Smooth muscle cell (in vitro differentiated cells): ENCODE results near the gene TRMU. TPM values are rescaled to one million over a fixed set of nuclear protein-coding genes. Genes with fewer than 3 reads are reported as not detected.

Experiments
- DNase-seq: peaks from one replicate; lab custom pipeline; 2025; ENCODE audit not compliant: unreplicated experiment; lab: John Stamatoyannopoulos, UW
- H2AFZ ChIP-seq: fragments of 200-600 bp; sonication (generic); 2 replicates; pipeline ENCODE4 v1.6.0; 2016; ENCODE audit warnings: antibody characterized with exemption, low read depth, mild to moderate bottlenecking
- H3F3A ChIP-seq: fragments of 200-600 bp; sonication (generic); 2 replicates; pipeline ENCODE4 v1.6.0; 2017; ENCODE audit warnings: antibody characterized with exemption, low read depth
- H3K27ac ChIP-seq: fragments of 200-600 bp; sonication (generic); 2 replicates; pipeline ENCODE4 v1.5.1; 2016; ENCODE audit warnings: low read depth, mild to moderate bottlenecking
- H3K27me3 ChIP-seq: fragments of 200-600 bp; sonication (generic); 2 replicates; pipeline ENCODE4 v1.6.1; 2016; ENCODE audit warnings: low read depth, mild to moderate bottlenecking
- H3K36me3 ChIP-seq: fragments of 200-600 bp; sonication (generic); 2 replicates; pipeline ENCODE4 v1.5.1; 2016; ENCODE audit warnings: low read depth
- H3K4me1 ChIP-seq: fragments of 200-600 bp; sonication (generic); 2 replicates; pipeline ENCODE4 v1.5.1; 2016; ENCODE audit warnings: low read depth
- H3K4me2 ChIP-seq: fragments of 200-600 bp; sonication (generic); 2 replicates; pipeline ENCODE4 v1.6.0; 2016; ENCODE audit warnings: mild to moderate bottlenecking
- H3K4me3 ChIP-seq: fragments of 200-600 bp; sonication (generic); 2 replicates; pipeline ENCODE4 v1.5.1; 2016; ENCODE audit warnings: mild to moderate bottlenecking
- H3K79me2 ChIP-seq: fragments of 200-600 bp; sonication (generic); 2 replicates; pipeline ENCODE4 v1.6.0; 2016; ENCODE audit warnings: low read depth, mild to moderate bottlenecking
- H3K9ac ChIP-seq: fragments of 200-600 bp; sonication (generic); 2 replicates; pipeline ENCODE4 v1.6.0; 2016; ENCODE audit warnings: low read depth
- H3K9me3 ChIP-seq: fragments of 200-600 bp; sonication (generic); replicated peaks from 2 replicates; pipeline ENCODE4 v1.5.1; 2016; ENCODE audit warnings: low read depth
- H4K20me1 ChIP-seq: fragments of 200-600 bp; sonication (generic); 2 replicates; pipeline ENCODE4 v1.6.0; 2016; ENCODE audit warnings: low read depth
- WGBS: methylation state at CpG from one replicate; pipeline ENCODE4 v1.1.7; 2016; ENCODE audit warnings: low lambda C conversion rate; 5-methylcytosine and 5-hydroxymethylcytosine counted together
- polyA plus RNA-seq: library from polyadenylated mRNA; unstranded; fragments of >200 nt; fragmentation: Nextera tagmentation; extraction: Ambion mirVana; gene quantifications from 2 replicates; pipeline ENCODE4 v1.2.1, GENCODE V29; 2016
- total RNA-seq: library from RNA; depleted of rRNA; stranded (reverse); fragments of >200 nt; gene quantifications from 2 replicates; pipeline ENCODE4 v1.2.3, GENCODE V29; 2014
- TF ChIP-seq, protein P1 (sequence below): fragments of 200-600 bp; sonication (generic); IDR thresholded peaks from 2 replicates; pipeline ENCODE4 v1.5.1; 2017; ENCODE audit warnings: borderline replicate concordance, mild to moderate bottlenecking, antibody characterized with exemption; ENCODE audit not compliant: insufficient read depth, poor library complexity, severe bottlenecking

The TRMU gene
- total and polyA plus RNA-seq, 2 experiments from 2014 or later: 15.8 to 20.5 TPM

- no peaks in the 10 kb centered on the region for H3K27me3 ChIP-seq
- H3K4me3 ChIP-seq: no peak overlapping the region
- H4K20me1 ChIP-seq: no peaks in the 10 kb centered on the region
- WGBS: 83% methylated on average over 45 of the region's 45 CpGs
- TF ChIP-seq, protein P1, sequence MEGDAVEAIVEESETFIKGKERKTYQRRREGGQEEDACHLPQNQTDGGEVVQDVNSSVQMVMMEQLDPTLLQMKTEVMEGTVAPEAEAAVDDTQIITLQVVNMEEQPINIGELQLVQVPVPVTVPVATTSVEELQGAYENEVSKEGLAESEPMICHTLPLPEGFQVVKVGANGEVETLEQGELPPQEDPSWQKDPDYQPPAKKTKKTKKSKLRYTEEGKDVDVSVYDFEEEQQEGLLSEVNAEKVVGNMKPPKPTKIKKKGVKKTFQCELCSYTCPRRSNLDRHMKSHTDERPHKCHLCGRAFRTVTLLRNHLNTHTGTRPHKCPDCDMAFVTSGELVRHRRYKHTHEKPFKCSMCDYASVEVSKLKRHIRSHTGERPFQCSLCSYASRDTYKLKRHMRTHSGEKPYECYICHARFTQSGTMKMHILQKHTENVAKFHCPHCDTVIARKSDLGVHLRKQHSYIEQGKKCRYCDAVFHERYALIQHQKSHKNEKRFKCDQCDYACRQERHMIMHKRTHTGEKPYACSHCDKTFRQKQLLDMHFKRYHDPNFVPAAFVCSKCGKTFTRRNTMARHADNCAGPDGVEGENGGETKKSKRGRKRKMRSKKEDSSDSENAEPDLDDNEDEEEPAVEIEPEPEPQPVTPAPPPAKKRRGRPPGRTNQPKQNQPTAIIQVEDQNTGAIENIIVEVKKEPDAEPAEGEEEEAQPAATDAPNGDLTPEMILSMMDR: no peak
- no peak overlapping the region for H2AFZ ChIP-seq
- no peak overlapping the region for H3K27ac ChIP-seq
- H3K79me2 ChIP-seq: no peaks in the 10 kb centered on the region
- no peak overlapping the region for H3K9ac ChIP-seq
- H3F3A ChIP-seq: no peaks in the 10 kb centered on the region
- H3K4me2 ChIP-seq: no peak overlapping the region
- no peaks in the 10 kb centered on the region for H3K4me1 ChIP-seq
- H3K9me3 ChIP-seq: no peaks in the 10 kb centered on the region
- DNase-seq: no peak
- H3K36me3 ChIP-seq: no peaks in the 10 kb centered on the region
These were observed 31.5 kb downstream of the TRMU start for GRCh38 chr22:46366801-46367706.

DNA sequence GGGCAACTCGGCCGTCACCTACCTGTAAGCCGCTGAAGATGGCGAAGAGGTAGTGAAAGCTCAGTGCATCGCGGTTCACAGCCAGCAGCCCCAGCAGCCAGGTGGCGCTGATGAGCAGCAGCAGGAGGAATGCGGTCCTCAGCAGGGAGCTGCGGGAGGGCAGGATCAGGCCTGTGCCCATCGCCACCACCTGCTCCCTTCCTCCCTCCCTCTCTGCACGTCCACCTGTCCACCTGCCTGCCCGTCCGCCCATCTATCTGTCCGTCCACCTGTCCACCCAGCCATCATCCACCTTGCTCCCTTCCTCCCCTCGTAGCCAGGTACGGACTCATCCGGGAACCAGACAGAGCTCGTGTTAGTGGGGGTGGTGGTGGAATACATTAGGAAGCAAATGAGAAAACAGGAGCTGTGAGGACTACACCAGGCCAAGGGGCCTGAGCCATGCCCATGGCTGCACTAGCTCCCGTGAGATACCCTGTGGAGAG, 32.2 kb downstream of the TRMU start:
- Histone ChIP-seq H3K4me1 (no peaks in the 10 kb centered on the region), H3K27ac (no peak overlapping the region)
- TF ChIP-seq, protein P1: peak; percentile 79

DNA sequence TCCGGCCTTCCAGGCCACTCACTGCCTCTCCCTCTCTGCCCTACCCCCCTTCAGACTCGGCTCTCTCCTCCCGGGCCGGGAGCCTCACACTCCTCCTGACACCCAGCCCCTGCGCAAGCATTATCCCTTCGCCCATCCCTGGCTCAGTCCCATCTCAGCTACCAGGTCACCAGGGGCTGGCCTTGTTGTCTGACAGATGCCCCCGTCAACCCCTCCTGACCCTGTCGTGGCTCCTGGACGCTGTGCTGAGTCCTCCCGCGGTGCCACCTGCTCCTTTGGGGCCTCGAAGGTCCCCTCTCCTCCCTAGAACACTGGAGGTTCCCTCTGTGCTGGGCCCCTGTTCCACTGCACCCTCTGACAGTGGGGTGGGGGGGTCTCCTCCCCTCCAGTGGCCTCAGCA, 32.9 kb downstream of the TRMU start:
- TF ChIP-seq, protein P1: no peak
- no peaks in the 10 kb centered on the region for H3K36me3 ChIP-seq

More for the DNA sequence above, 32.2 kb downstream of the TRMU start:
- no peaks in the 10 kb centered on the region for H3K9me3 ChIP-seq
- no peak overlapping the region for H3K9ac ChIP-seq
- no peak overlapping the region for H2AFZ ChIP-seq
- H3F3A ChIP-seq: no peaks in the 10 kb centered on the region
- no peaks in the 10 kb centered on the region for H3K36me3 ChIP-seq
- H3K79me2 ChIP-seq: no peaks in the 10 kb centered on the region
- no peak overlapping the region for H3K4me2 ChIP-seq
- H3K4me3 ChIP-seq: no peak overlapping the region
- DNase-seq: no peak
- H3K27me3 ChIP-seq: no peaks in the 10 kb centered on the region
- 58% methylated on average over 16 of the region's 19 CpGs for WGBS
- no peaks in the 10 kb centered on the region for H4K20me1 ChIP-seq

More for the DNA sequence above, 32.9 kb downstream of the TRMU start:
- Histone ChIP-seq H3K4me1 (no peaks in the 10 kb centered on the region), H3K79me2 (no peaks in the 10 kb centered on the region), H3F3A (no peaks in the 10 kb centered on the region), H2AFZ (no peak overlapping the region), H3K27ac (no peak overlapping the region), H3K9me3 (no peaks in the 10 kb centered on the region), H3K27me3 (no peaks in the 10 kb centered on the region), H3K9ac (no peak overlapping the region), H3K4me3 (no peak overlapping the region), H3K4me2 (no peak overlapping the region), H4K20me1 (no peaks in the 10 kb centered on the region)
- WGBS: 87% methylated on average over 12 of the region's 12 CpGs
- no peak for DNase-seq
